Peyer's patch (tissue), 4 donors: ENCODE measurements around the gene HOXA6.

ENCODE experiments used
- CTCF ChIP-seq, 6 experiments: fragments of 450-650 bp in 4 of 6; fragments of 200-600 bp in 2 of 6; sonication (generic) in 1 of 6; IDR thresholded peaks; one replicate each; pipeline ENCODE4 v1.5.1; 2017 to 2019; ENCODE audit warnings: antibody characterized with exemption in 6 of 6, mild to moderate bottlenecking in 3 of 6, moderate library complexity in 1 of 6
- POLR2A ChIP-seq, 2 donors: fragments of 450-650 bp; IDR thresholded peaks; one replicate each; pipeline ENCODE4 v1.5.1; 2017; ENCODE audit warnings: antibody characterized with exemption in 2 of 2, mild to moderate bottlenecking in 2 of 2, moderate library complexity in 2 of 2

- peak in 1 of 6 experiments; percentile 5 for TF ChIP-seq CTCF (IDR thresholded peaks at IDR 0.05)
- peak in 1 of 2 donors; percentile 50 for TF ChIP-seq POLR2A (IDR thresholded peaks at IDR 0.05)
These were observed 39.0 kb downstream of the HOXA6 start for GRCh38 chr7:27108390-27109127.
